GM18505 (cell line): Measurements from ENCODE around the gene ARL11.
"Not testable (repeated sequence)": the region's sequence is repeated elsewhere in the genome, so short reads cannot be mapped to it uniquely, and the experiment has no call there.

ENCODE experiments used
- ATAC-seq: cut with Tn5 transposase; IDR thresholded peaks from one replicate; pipeline ENCODE4 v1.9.1; 2021; ENCODE audit not compliant: unreplicated experiment
- POLR2A ChIP-seq: IDR thresholded peaks from 4 replicates; pipeline ENCODE4 v1.6.1; 2011; ENCODE audit warnings: borderline replicate concordance; ENCODE audit not compliant: insufficient read depth, insufficient read length; ENCODE audit errors: extremely low read depth

The ARL11 gene

GRCh38 chr13:49627831-49628652 lies at the start of gene ARL11:
ARL11 (plus strand) TSS chr13:49628507; CDS start chr13:49630448, 1,941 bp downstream.
- ATAC-seq: peak; percentile 88
- TF ChIP-seq POLR2A: peak; percentile 86

- TF ChIP-seq POLR2A: no peak
- ATAC-seq: no peak
Observed at GRCh38 chr13:49579501-49579900, 48.8 kb upstream of the ARL11 start.

- no peak for TF ChIP-seq POLR2A
- ATAC-seq: no peak
Observed at GRCh38 chr13:49580980-49581680, 47.2 kb upstream of the ARL11 start.

- peak; percentile 18 for ATAC-seq
- no peak for TF ChIP-seq POLR2A
Observed at GRCh38 chr13:49584771-49585182, 43.5 kb upstream of the ARL11 start.

- peak; percentile 71 for TF ChIP-seq POLR2A
- ATAC-seq: peak; percentile 88
Observed at GRCh38 chr13:49585220-49586157, 42.8 kb upstream of the ARL11 start, which contains the start of gene RCBTB1. RCBTB1 (minus strand) TSS chr13:49585558; CDS start chr13:49567279, 18,279 bp downstream.

- no peak for TF ChIP-seq POLR2A
- ATAC-seq: no peak
Observed at GRCh38 chr13:49586717-49587116, 41.6 kb upstream of the ARL11 start.

- ATAC-seq: no peak
- no peak for TF ChIP-seq POLR2A
Observed at GRCh38 chr13:49587311-49587847, 40.9 kb upstream of the ARL11 start.

- ATAC-seq: not testable (repeated sequence)
Observed at GRCh38 chr13:49590714-49591113, 37.6 kb upstream of the ARL11 start.

- not testable (repeated sequence) for ATAC-seq
Observed at GRCh38 chr13:49593876-49594275, 34.4 kb upstream of the ARL11 start.

GRCh38 chr13:49594576-49594975 lies 33.7 kb upstream of the ARL11 start:
- ATAC-seq: no peak
- TF ChIP-seq POLR2A: no peak

GRCh38 chr13:49596221-49596620 lies 32.1 kb upstream of the ARL11 start:
- TF ChIP-seq POLR2A: no peak
- no peak for ATAC-seq

GRCh38 chr13:49597043-49597641 lies 31.2 kb upstream of the ARL11 start:
- TF ChIP-seq POLR2A: no peak
- ATAC-seq: no peak
